Hypothalamus (tissue), 51 donors: ENCODE data around the gene TSHZ2.

Source experiments
- DNase-seq, 51 donors: peaks; one replicate each; lab custom pipeline; 2025; lab: John Stamatoyannopoulos, UW

TSHZ2 gene

DNA sequence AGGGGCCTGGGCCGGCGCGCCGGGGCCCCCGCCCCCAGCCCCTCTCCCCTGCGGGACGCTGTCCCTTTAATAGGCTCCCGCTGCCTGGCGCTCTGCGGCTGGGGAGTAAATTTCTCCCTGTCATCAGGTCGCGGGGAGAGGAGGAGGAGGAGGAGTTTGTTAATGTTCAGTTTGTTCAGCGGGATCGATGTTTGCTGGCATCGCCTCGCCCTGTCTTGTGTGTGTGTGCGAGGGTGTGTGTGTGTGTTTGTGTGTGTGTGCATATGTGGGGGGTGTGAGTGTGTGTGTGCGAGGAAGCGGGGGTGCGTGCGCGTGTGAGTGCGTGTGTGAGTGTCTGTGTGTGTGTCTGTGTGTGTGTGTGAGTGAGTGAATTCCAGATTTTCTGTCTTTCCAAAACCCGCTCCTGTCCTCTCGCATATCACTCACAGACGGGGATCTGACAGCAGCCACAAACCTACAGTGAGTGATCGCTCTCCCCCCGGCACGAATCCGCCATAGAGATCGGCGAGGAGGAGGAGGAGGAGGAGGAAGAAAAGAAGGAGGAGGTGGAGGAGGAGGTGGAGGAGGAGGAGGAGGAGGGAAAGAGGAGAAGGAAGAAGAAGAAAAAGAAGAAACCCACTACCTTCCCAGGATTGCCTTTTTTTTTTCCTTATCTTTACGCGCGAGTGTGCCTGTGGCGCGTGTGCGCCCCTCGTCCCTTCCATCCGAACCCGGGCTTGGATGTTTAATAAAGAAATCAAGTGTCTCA, at the start of gene TSHZ2:
TSS of gene TSHZ2 (plus strand) at position 169 of the 748 bp plus-strand sequence. CDS start 936 bp downstream, outside the sequence.
- peak in 9 of 51 donors; percentile 5 to 47 (median 30) for DNase-seq

DNA sequence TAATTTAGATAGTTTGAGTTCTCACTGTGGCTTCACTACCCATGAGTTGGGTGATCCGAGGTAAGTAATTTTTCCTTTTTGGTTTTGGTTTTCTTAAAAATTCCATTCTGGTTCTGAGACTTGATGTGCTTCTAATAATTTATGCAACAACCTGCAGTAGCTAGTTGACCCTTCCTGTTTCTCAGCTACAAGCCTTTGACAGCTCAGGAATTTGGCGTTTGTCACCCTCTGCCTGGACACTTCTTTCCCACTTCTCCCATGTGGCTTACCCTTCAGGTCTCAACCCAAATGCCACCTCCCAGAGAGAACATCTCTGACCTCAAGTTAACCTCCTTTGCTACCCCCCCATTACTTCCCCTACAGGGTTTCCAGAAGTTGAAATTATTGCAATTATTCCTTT, 49.7 kb upstream of the TSHZ2 start:
- peak in 5 of 51 donors; percentile 0 to 22 (median 8) for DNase-seq

DNA sequence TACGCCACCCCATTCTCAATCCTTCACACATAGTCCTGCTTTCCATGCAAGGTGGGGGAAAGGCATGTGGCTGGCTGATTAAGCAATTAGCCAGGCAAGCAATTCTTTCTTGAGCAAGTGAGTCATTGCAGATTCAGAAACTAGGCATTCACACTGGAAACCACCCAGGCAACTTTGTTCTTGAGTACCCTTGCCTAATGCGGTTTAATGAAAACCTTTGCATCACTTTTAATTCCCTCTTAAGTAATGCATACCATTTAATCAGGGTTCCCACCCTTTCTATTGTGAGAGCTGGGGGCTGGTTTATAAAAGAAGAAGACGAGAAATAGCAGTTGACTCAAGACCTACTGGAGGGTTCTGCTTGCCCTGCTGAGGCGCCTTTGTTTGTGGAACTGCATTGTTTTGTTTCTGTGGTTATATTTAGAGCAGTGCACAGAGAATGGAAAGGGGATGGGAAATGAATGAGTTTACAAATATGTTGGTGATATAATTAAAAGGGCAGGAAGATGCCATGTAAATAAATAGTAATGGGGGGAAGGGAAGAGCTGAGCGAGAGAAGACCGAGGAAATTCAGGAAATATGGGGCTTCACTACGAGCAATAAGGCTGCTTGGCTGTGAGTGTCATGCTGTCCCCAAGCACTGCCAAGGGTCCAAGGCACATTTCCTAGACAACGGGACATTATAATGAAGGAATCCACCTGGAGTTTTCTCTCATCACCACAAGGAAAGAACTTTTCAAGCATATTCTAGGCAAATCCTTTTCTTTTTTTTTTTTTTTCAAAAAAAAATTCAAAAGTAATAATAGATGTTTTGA, 48.8 kb upstream of the TSHZ2 start:
- DNase-seq, result peak in 14 of 51 donors; percentile 2 to 56 (median 24)

GRCh38 chr20:52924411-52925271, 47.5 kb upstream of the TSHZ2 start:
- no peak for DNase-seq

DNA sequence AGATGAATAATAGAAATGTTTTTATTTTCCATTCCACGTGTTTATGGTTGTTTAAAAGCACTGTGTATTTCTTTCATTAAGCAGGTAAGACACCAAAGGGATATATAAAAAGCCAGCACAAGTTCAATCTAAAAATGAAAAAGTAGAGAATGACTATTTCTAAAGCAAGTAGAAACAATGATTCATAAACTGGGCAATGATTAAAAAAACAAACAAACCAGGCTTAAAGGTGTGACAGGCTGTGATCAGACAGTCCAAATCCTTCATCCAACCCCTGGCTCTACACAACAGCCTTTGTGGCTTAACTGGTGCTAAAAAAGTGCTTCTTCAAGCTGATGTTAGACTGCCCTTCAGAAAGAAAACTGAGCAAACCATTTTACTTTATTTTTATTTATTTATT, 45.7 kb upstream of the TSHZ2 start:
- no peak for DNase-seq

- no peak for DNase-seq
These were observed 38.3 kb upstream of the TSHZ2 start for GRCh38 chr20:52933867-52934266.

DNA sequence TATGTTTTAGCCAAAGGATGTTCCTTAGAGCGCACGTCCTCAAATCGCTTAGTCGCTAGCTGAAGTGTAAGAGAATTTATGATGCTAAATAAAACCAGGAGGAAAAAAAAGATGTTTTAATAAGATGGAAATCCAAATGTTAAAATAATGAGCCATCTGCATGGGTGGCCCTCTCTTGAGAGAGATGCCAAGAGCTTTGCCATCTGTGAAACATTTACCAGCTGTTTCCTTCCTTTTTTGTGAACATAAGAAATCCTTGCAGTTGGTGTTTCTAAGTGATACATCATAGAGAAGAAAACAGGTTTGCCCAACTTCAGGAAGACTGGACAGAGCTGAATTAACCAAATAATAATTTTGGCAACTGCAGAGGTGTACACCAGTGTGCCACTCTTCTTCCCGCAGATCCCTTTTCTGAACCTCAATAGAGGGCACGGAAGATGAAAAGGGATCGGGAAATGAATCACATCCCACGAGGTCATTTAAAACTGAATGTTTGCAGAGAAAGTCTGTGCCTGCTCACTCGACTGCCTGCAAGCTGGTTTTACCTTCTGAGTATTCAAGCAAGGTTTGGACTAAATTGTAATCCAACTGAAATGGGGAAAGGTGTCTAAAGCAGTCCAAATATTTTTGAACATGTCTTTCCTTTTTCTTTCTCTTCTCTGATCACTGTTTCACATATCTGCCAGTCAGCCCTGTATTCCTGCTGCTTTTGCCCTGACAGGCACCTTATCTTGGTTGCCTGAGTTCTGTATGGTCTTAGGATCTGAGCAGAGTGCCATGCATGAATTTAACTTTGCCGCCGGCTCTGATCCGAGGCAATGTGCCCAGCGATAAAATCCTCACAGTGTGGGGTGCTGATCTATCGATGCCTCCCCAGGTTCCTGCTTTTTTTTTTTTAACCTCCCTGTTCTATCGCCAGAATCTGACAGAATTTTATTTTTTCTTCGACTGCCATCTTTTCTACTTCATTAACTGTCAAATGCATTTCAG, 35.5 kb upstream of the TSHZ2 start:
- no peak for DNase-seq

GRCh38 chr20:52937591-52938100, 34.5 kb upstream of the TSHZ2 start:
- no peak for DNase-seq

DNA sequence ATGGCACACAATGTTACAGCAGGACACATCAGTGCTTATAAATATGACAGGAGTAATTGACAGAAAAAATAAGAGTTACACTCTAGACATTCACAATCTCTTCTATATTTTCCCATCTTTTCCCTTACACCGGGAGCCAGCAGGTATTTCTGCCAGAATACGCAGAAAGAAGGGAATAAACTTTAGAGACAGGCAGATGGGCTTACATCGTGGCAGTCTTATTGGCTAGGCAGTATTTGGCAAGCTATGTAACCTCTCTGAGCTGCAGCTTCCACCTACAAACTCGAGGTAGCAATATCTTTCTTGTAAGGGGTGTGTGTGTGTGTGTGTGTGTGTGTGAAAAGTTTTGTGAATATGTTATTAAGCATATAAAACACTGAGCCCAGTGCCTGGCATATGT, 33.0 kb upstream of the TSHZ2 start:
- DNase-seq, result no peak

GRCh38 chr20:52941808-52942207, 30.4 kb upstream of the TSHZ2 start:
- no peak for DNase-seq

DNA sequence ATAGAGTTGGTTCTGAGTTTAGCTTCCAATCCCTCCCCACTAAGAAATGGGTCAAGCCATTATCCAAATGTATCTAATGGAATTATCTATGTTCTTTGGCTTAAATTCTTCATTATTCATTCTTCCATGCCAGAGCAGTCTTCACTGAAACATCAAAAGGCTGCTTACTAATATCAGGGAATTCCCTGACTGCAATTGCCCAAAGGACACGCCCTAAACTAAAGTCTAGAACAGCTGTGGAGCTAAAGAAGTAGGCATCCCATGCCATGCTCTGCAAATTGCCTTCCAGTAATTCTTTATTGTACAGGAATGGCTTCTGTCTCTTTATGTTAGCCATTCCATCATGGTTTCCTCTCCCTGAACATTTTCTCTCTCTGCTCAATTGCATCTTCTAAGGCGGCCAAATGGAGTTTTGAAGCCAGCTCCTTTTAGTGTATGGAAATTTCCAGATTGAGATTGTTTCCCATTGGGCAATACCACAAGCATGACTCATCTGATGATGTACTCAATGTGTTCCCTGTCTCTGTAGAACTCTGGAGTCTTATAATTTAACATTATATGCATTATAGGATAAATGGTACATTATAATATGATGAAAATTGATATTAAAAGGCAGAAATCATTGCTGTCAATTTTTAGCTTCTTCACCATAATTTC, 28.8 kb upstream of the TSHZ2 start:
- no peak for DNase-seq

- DNase-seq, result no peak
These were observed 26.9 kb upstream of the TSHZ2 start for GRCh38 chr20:52945268-52945667.

DNA sequence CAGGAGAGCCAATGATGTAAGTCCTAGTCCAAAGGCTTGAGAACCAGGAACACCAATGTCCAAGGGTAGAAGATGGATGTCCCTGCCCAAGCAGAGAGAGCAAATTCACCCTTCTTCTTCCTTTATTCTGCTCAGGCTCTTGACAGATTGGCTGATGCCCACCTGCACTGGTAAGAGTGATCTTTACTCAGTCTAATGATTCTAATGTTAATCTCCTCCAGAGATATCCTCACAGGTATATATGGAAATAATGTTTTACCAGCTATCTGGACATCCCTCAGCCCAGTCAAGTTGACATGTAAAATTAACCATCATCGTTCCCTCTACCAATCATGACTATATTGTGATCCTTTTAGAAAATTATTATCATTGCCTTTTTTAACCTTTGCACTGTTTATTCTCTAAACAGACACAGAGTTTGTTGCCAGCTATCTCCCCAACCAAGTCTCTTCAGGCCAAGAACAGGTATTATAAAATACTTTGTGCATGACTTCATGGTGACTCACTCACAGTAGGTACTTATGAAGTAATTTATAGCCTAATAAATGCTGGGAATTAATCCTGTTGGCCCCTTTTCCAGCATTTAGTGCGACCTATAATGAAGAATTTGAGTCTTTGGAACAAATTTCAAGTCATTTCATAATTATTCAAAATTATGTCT, 26.2 kb upstream of the TSHZ2 start:
- DNase-seq, result no peak

- DNase-seq, result no peak
These were observed 23.7 kb upstream of the TSHZ2 start for GRCh38 chr20:52948491-52948890.

- no peak for DNase-seq
These were observed 19.1 kb upstream of the TSHZ2 start for GRCh38 chr20:52953020-52953419.

DNA sequence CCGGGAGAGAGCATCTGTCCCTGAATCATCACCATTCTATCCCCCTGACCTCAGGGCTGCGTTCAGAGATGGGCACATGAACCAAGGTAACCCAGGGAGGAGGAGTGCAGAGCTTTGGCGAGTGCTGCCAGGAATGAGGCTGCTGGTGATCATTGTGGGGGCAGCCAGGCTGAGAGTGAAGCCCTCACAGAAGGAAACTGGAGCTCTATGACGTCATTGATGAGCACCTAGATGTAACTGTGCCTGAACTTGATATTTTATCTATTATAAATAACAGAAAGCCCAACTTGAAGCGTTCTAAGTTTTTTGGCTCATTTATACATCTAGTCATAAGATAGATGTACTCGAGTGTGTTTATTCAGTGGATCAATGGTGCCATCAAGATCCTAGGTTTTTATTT, 17.3 kb upstream of the TSHZ2 start:
- DNase-seq, result no peak

GRCh38 chr20:52958211-52958610, 13.9 kb upstream of the TSHZ2 start:
- no peak for DNase-seq

GRCh38 chr20:52959125-52959524, 13.0 kb upstream of the TSHZ2 start:
- peak in 2 of 51 donors; percentile 5 to 6 for DNase-seq
